IPS-11a (cell line): ENCODE measurements around the gene GPR25.

Experiments
- H3K4me3 ChIP-seq: one replicate; pipeline ENCODE4 v1.5.1; 2013; ENCODE audit warnings: low read depth, low read length, control low read depth

The GPR25 gene

DNA sequence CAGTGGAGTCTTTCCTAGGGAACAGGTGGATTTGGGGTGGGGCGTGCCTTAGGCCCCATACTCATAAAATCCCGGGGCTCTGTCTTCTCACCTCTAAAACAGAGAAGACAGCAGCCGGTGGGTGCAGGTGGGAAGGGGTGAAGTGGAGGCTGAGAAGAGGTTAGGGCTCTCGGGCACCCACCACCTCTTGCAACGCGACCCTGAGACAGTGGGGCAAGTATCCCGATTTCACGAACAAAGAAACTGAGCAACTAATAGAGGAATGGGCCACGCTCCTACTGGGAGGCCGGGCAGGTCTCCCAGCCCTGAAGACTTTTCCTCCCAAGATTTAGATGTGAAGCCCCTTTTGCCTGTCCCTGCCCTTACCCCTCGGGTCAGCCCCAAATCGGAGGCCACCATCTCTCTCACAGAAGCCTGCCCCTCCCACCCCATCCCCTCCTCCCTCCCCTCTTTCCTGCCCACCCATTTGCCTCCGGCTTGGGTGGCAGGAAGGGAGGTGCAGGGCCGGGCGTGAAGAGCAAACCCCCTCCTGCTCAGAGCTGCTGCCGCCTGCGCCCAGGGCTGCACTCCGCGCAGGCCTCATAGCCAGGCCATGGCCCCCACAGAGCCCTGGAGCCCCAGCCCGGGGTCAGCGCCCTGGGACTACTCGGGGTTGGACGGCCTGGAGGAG lies at the start of gene GPR25:
GPR25 (plus strand) TSS at position 536 of the 670 bp plus-strand sequence; CDS start at position 593, 57 bp downstream.
- H3K4me3 ChIP-seq: no peak within 1 kb of the TSS

DNA sequence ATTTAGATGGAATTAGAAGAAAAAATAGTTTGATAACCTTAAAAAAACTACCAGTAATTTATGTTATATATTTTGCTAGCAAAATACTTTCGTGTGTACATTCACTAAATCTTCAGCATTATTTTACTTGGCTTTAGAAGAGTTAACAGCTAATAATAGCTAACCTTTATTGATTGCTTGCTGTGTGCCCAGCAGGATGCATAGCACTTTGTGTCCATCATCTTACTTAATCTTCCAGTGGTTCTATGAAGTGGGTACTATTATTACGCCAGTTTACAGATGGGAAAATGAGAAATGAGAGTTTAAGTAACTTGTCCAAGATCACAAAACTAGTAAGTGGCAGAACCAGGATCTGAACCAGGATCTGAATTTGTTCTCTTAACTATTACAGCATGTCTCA lies 41.7 kb upstream of the GPR25 start:
- no peak overlapping the region for H3K4me3 ChIP-seq

DNA sequence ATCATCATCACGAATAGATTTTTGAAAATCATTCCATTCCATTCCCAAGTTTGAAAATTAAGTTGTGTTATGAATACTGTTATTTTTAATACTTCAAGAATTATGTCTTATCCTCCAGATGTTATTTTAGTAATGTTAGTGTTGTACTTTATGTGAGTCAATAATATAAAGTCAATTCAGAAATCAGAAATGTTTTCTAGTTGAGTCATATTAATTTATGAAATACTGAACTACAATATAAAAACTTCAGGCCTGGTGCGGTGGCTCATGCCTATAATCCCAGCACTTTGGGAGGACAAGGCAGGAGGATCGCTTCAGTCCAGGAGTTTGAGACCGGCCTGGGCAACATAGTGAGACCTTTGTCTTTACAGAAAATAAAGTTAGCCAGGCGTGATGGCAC lies 38.4 kb upstream of the GPR25 start:
- H3K4me3 ChIP-seq: no peak overlapping the region

DNA sequence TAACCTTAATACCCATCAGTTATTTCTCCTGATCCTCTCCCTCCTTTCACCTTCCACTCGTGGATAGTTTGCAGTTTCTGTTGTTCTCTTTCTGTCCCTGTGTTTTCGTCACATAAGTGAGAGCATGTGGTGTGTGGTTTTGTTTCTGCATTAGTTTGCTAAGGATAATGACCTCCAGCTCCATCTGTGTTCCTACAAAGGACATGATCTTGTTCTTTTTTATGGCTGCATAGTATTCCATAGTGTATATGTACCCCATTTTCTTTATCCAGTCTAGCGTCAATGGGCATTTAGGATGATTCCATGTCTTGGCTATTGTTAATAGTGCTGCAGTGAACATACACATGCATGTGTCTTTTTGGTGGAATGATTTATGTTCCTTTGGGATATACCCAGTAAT lies 36.6 kb upstream of the GPR25 start:
- H3K4me3 ChIP-seq: no peak overlapping the region

DNA sequence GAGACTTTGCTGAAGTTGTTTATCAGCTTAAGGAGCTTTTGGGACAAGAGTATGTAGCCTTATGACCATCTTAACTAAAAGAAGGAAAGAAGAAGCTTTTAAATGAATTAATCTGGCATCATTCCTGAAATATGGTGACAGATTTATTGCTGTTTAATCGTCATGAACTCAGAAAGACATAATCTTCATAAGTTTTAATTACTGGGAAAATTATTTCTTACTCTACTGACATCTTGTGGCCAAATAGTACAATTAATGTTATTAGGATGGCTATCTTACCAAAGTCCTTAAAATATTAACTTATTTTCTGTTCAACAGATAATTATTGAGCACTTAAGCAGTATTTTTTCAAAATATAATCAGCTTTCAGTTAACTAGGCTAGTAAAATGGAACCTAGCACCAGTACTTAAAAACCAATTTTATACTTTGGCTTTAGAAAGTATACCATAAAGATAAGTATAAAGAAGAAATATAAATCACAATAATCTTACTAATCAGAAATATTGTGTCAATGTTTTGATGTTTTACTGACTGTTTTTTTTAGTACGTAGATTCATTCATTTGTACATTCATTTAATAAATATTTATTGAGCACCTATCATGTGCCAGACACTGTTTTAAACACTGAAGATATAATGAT lies 34.7 kb upstream of the GPR25 start:
- no peak overlapping the region for H3K4me3 ChIP-seq

DNA sequence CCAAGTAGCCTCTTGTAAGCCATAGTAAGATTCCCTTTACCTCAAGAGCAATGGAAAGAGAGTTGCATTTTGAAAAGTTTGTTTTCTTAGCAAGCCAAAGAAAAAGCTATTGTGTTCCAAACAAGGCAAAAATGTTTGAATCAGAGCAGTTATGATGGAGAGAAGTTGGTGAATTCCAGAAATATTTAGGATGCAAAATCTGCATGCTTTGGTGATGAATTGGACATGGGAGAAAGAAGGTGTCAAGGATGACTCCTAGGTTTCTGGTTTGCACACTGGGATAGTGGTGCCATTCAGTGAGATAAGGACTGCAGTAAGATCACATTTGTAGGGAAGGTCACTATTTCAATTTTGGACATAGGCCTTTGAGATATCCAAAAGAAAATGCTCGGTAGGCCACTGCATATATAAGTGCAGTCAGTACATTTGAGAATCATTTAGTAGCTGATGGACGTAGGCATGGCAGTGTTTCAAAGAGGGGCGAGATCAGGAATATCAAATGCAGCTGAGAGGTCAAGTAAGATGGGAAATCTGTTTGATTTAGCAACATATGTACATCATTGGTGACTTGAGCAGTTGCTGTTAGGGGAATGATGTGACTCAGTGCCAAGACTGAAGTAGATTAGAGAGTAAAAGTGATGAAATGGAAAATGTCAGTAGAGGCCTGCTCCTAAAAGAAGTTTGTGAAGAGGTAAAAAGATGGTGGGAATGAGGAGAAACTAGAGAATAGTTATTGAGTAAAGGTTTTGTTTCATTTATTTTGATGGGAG lies 33.9 kb upstream of the GPR25 start:
- no peak overlapping the region for H3K4me3 ChIP-seq

DNA sequence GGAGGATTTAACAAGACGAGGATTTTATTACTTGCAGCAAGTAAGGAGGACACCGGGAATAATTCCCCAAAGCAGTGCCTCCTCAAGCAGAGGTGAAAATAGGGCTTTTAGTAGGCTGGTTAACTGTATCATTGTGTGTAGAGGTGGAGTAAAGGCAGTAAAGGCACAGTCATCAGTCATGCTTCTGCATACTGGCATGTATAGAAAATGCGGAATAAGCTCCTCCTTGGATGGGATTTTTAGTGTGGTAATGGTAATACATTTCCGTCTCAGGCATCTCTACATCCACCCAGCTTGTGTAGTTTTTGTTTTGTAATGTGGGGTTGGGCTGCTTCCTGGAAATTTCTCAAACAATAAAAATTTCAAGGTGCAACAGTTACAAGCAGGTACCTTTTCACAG lies 27.4 kb upstream of the GPR25 start:
- no peak overlapping the region for H3K4me3 ChIP-seq

- H3K4me3 ChIP-seq: no peak overlapping the region
These were observed 26.4 kb upstream of the GPR25 start for GRCh38 chr1:200846398-200846797.

GRCh38 chr1:200849430-200849829 lies 23.4 kb upstream of the GPR25 start:
- no peak overlapping the region for H3K4me3 ChIP-seq

GRCh38 chr1:200850554-200850953 lies 22.2 kb upstream of the GPR25 start:
- H3K4me3 ChIP-seq: no peak overlapping the region

DNA sequence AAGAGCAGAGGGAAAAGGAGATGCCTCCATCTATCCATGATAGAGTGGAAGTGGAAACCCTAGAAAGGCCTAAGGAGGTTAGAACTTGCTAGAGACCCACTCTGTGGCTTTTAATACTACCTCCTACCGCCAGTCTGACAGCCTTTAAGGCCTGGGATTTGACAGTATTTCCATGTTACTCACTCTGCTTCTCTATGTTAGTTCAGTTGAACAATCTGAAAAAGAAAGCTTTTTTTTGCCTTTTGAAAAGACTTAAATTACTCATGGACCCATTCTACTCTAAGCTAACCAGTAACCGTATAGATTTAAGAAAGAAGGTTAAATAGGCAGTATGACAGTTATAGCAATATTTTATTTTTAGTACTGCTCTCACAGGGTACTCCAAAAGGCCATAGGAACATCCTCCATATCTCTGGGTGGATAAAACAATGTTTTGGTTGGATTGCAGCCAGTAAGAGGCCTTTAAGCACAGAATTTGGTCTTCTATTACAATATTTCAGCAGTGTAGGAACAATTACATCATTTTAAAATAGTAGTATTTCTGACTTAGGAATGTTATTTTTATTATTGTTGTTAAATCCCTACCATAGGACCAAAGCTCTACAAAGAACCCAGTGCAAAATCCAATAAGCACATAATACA lies 15.9 kb upstream of the GPR25 start:
- H3K4me3 ChIP-seq: no peak overlapping the region

- no peak overlapping the region for H3K4me3 ChIP-seq
These were observed 15.0 kb upstream of the GPR25 start for GRCh38 chr1:200857804-200858203.

GRCh38 chr1:200861937-200862647 lies 10.7 kb upstream of the GPR25 start:
- no peak overlapping the region for H3K4me3 ChIP-seq

- no peak overlapping the region for H3K4me3 ChIP-seq
These were observed 9.9 kb upstream of the GPR25 start for GRCh38 chr1:200862713-200863415.

DNA sequence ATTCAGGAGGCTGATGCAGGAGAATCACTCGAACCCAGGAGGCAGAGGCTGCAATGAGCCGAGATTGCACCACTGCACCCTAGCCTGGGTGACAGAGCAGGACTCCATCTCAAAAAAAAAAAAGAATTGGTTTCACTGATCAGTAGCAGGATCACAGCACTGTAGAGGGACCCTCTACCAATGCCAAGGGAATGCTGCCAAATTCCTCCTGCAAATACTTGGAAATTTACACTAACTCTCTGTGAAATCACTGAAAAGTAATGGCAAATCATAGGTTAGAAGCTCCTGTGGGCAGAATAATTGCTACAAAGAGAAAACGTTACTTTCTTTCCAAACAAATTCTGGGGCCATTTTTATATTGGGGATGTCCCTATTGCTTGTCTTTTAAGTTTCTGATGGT lies 6.7 kb upstream of the GPR25 start:
- H3K4me3 ChIP-seq: no peak overlapping the region

DNA sequence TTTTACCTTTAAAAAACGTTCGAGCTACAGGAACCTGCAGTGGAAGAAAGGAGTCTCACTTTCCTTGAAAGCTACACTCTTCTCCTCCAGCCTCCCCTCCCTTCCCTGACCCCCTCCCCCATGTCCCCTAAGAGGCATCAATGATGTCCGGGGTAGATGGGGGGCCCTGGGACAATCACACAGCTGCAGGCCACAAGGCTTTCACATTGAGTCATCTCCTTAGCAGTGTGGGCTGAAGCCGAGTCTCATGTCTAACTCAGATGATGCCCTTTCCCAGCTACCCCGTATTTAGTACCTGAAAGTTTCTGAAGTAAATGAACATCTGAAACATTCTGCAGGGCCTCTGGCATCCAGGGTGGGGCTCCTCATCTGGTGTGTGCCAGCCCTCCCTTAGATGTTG lies 6.3 kb upstream of the GPR25 start:
- H3K4me3 ChIP-seq: no peak overlapping the region

- H3K4me3 ChIP-seq: no peak overlapping the region
These were observed 5.6 kb upstream of the GPR25 start for GRCh38 chr1:200867018-200867811.

GRCh38 chr1:200869376-200869752 lies 3.4 kb upstream of the GPR25 start:
- H3K4me3 ChIP-seq: no peak overlapping the region

DNA sequence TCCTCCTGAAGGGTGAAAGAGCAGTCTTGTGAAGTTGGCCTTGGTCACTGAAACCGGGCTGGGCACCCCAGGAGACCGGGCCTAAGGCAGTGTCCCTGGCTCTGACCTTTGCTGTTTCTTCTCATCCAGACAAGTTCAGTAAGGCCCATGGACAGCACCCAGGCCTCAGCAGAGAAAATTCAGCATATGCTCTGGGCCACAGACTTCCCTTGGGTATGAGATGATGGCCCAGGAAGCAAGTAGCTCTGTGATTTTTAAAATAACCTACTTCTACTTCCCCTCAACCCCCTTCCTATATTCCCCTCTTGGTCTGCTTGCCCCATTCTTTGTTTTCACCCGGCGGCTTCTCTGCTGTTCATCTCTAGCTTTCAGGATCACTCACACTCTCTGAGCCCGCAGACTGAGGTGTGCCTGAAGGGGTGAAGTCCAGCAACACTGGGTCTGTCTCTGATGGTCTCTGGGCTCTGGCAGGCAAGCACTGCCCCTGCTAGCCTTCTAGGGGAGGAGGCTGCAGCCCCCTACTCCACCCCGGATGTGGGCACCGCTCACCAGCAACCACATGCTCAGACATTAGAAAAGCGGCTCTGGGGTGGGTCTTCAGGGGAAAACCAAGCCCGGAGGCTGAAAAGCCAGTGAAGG lies 2.9 kb upstream of the GPR25 start:
- H3K4me3 ChIP-seq: no peak overlapping the region
